ENCODE results near the gene MRPL44.
A peak's percentile ranks its signal among the peaks of the same experiment; 100 is the strongest.
"Not testable (repeated sequence)": the region's sequence is repeated elsewhere in the genome, so short reads cannot be mapped to it uniquely, and the experiment has no call there.

MRPL44 gene

DNA sequence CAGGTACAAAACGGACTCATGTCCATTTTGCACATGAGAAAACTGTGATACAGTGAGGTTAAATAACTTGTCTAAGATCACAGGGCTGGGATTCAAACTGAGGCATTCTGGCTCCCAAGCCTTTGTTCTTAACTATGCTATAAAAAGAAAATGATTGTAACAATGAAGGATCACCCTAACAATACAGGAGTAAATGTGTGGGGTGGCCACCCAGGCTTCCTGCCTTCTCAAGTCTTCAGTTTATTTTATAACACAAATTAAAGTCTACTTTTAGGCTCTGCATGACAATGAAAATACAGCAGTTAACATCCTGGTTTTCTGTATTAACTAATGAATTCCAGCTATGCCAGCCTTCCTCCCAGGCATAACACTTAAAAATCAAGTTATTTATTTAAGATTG is 19.7 kb upstream of the MRPL44 start:
- DNase-seq: no peak

DNA sequence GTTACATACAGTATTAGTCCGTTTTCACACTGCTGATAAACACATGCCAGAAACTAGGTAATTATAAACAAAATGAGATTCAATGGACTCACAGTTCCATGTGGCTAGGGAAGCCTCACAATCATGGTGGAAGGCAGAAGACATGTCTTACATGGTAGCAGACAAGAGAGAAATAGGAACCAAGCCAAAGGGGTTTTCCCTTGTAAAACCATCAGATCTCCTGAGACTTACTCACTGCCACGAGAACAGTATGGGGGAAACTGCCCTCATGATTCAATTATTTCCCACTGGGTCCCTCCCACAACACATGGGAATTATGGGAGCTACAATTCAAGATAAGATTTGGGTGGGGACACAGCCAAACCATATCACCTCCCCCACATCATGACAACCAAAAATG is 17.8 kb upstream of the MRPL44 start:
- not testable (repeated sequence) for DNase-seq

- peak; percentile 61 for DNase-seq
Measured at GRCh38 chr2:223941579-223942277, 15.5 kb upstream of the MRPL44 start.

- no peak for DNase-seq
Measured at GRCh38 chr2:223943135-223943534, 14.1 kb upstream of the MRPL44 start.

DNA sequence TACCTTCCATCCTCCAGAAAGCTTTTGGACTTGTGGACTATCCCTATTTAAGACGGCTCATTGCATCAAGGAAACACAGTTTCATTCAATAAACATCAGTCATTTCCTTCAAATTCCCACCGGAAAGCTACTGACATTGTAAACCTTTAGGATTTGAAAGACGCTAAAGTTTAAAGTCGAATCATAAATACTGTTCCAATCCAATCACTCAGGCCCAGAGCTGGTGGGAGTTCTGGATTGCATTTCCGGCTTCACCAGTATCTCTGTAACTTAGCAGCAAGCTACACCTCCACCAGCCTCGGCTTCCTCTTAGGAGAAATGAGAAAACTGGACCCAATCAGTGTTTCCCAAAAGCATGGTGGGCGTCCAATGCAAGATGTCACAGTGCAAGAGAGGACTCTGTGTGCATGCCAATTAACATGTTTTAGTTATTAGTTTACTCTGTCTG is 13.7 kb upstream of the MRPL44 start:
- no peak for DNase-seq

GRCh38 chr2:223944166-223944702 is 13.0 kb upstream of the MRPL44 start:
- DNase-seq: peak; percentile 22

DNA sequence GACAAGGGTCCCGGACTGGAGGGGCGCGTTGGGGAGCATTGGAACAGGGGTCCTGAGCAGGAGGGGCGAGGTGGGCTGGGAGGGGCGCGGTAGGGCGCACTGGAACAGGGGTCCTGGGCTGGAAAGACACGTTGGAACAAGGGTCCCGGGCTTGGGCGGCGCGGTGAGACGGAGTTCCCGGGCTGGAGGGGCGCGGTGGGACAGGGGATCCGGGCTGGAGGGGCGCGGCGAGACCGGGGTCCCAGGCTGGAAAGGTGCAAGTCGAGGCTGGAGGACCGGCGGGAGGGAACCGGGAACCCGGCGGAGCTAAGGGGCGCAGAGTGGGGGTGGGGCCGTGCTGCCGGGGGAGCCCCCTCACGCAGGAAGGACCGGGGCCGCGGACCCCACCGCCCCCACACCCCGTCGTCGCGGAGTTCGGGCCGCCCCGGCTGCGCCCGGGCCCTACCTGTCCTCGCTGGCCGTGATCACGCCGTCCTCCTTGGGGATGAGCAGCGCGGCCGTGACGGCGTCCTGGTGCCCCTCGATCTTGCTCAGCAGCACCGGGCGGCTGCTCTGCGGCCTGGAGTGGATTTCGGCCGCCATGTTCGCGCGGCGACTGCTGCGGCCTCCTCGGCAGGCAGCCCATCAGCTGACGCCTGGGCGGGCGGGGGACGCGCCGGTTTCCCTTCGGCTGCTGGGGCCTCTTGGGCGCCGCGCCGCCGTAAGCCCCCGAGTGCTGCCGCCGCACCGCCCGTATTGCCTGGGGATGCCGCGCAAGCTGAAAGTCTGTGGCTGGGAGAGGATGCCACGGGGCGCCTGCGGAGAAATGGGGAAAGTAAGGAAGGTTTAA is 12.3 kb upstream of the MRPL44 start, which contains the start of gene WDFY1:
TSS of gene WDFY1 (minus strand) at position 633 of the 829 bp plus-strand sequence. CDS start at position 582, 51 bp downstream.
- DNase-seq: peak; percentile 75

- no peak for DNase-seq
Measured at GRCh38 chr2:223945755-223946154, 11.5 kb upstream of the MRPL44 start.

- DNase-seq: no peak
Measured at GRCh38 chr2:223947711-223948205, 9.5 kb upstream of the MRPL44 start.

GRCh38 chr2:223949241-223949840 is 7.9 kb upstream of the MRPL44 start:
- DNase-seq: no peak

DNA sequence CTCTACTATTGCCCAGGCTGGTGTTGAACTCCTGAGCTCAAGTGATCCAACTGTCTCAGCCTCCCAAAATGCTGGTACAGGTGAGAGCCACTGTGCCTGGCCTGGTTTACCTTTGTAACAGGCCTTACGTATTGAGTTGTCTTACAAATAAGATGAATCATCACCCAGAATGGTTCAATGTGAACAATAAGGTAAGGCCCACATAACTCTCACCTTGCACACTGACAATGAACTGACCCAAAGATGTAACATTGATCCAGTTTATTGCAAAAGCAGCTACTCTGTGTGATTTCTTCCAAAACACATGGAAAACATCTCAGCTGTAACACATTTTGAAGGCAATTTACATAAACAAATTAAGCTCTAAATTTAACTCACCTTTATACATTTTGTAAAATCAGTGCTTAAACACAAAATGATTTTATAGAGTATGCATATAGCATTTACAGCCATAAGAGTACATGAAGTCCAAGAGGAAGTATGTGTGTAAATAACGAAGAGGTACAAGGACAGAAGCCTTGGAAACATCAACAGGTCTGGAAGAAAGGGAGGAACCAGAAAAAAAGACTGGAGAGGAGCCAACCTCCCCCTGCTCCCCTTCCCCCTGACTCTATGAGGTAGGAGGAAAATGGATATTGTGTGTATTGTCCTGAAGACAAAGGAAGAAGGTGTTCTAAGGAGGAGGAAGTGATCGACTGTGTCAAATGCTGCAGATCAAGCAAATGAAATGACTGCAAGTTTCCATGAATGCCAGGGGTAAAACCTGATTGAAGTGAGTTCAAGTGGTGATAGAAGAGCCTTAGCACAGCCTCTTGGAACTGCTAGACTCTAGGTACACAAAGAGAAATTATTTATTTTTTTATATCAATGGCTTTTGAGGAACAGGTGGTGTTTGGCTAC is 6.6 kb upstream of the MRPL44 start:
- no peak for DNase-seq

- DNase-seq: no peak
Measured at GRCh38 chr2:223952280-223952968, 4.8 kb upstream of the MRPL44 start.

- no peak for DNase-seq
Measured at GRCh38 chr2:223954401-223954800, 2.9 kb upstream of the MRPL44 start.

GRCh38 chr2:223956300-223956699 is 963 bp upstream of the MRPL44 start:
- DNase-seq: no peak

DNA sequence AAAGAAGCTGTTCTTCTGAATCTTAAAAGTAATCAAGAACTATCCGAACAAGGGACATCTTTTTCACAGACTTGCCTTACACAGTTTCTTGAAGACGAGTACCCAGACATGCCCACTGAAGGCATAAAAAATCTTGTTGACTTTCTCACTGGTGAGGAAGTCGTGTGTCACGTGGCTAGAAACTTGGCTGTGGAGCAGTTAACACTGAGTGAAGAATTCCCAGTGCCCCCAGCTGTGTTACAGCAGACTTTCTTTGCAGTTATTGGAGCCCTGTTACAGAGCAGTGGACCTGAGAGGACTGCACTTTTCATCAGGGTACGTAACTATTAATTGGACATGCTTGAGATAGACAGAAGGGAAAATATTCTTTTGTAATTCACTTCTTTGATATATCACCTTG is 2.4 kb downstream of the MRPL44 start:
- DNase-seq: no peak

DNA sequence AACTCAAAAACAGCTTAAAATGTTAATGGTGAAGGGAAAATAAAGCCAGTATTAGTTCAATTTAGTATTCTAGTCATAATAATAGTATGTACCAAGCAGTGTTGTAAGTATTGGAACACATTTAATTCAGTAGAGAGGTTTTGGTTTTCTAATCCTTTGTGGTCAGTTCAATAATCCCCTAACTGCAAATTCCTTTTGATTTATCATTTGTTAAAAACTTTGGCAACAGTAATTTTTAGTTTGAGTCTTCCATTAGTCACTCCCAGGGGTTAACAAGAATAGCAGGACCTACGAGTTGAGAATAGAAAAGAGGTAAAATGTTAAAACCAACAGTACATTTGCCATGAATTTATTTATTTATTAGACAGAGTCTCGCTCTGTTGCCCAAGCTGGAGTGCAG is 10.7 kb downstream of the MRPL44 start:
- DNase-seq: no peak

DNA sequence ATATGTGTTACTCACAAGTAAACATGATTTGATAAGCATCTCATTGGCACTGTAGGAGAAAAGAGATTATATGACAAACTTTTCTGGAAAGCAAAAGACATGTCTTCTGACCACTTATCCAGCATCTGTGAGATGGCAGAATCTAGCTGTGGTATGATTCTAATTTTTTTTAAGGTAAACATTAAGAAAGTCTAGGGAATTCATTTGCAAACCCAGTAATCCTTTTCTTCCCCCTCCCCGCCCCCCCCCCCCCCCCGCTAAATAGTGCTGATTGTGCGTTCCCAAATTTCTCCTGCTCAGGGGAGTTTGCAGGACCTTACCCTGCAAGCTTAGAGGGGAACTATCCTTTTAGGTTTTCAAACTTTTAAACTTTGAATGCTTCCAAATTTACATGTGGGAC is 12.1 kb downstream of the MRPL44 start:
- no peak for DNase-seq

DNA sequence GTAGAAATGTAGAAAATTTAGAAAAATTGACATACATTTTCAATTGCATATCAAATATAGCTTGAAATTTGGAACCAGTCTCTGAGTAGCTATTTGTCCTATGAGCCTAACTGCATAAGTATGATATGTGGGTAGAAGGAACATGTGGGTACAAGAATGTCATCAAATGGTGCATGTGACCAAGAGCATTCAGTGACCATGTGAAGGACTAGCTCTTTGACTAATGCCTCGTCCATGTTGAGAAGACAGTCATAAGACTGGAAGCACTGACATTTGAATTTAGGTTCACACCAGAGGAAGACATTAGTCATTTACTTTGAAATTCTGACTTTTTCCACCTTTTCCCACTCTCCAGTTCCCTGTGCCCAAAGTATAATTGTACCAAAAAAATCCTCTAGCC is 12.6 kb downstream of the MRPL44 start:
- no peak for DNase-seq

DNA sequence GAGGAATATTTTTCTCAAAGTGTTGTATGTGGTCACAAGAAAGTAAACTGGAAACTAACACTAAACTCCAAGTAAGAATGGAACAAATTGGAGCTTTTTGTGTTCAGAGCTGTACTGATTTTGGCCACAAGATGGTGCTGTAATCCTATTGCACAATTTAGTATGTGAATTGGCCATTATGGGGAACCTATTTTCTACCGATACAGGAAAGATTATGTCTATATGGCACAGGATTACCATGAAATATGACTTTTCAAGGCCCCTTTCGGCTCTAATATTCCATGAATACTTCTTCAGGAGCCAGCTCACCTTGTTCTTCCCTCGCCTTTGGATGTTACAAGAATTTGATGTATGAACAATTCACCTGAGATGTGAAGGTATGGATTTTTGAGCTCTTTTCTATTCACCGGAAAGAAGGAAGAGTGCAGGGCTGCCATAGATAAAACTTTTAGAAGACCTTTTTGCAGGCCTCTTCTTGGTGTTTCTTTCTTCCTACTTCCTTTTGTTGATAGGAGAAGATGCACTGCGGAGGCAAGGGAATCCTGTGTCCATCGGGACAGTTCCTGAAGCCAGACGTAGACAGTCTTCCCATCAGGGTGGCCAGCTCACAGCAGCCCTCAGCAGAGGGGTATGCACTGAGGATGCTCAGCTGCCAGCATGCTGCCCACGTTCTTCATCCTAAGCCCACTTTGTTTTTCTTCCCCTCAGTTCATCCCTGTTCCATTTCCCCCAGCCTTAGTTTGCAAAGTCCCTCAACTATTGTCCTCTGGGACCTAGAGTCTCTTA is 13.3 kb downstream of the MRPL44 start:
- DNase-seq: peak; percentile 43

DNA sequence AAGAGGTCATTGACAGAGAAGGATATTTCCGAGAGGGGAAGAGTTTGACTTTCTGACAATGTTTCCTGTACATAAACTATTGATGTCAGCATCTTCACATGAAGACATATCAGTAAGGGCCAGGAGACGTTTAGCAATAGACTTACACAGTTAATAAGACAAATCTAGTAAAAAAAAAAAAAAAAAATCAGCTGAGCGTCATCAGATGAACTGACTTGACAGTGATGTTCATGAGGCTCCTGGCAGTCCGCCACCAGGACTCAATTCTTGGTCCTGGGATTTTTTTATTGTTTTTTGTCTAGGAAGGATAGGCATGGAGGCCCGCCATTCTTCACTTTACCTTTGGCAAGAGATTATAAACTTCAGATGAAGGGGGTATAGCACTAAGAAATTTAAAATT is 14.5 kb downstream of the MRPL44 start:
- DNase-seq: no peak

DNA sequence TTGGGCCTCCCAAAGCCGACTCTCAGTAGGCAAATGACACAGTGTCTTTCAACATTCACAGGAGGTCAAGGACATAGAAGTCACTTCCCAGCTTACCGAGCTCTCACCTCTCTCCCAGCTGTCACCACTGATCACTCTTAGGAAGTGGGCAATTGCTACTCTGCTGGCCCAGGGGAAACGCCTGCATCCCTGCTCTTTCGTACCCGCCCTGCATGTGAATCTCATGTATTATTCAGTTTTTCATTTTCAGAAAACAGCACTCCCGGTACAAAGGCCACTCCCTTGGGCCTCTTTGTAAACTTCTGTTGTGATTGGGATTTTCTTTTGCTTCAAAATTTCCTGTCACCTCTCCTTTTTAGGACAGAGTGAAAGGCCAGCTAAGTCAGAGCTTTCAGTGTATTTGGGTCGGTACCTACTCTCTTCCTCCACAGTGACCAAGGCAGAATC is 15.4 kb downstream of the MRPL44 start:
- no peak for DNase-seq

All from stimulated activated CD4-positive, alpha-beta T cell treated with anti-CD3 and anti-CD28 coated beads, Interleukin-12 subunit alpha, Interleukin-12 subunit beta, amount 100 ng/mL, for 4 hours (primary cell).